ENCODE data around the gene ZNF775.

The ZNF775 gene

GRCh38 chr7:150351587-150352194 lies 27.4 kb upstream of the ZNF775 start:
- no peak for DNase-seq

DNA sequence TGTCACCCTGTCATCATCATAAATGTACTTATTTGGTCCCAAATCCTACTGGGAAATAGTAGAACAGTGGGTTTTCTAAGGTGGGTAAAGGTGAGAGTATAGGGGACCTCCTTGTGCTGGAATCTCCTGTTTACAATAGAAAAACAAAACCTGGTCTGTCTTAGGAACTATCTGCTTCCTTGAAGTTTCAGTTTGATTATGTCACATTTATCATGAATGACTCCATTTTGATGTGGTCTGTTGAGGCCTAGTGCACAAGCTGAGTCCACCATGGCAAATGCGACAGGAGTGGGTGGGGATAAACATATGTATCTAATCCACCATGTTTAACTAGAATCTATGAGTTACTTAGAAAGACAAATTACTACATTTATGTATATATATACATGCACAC lies 23.5 kb upstream of the ZNF775 start:
- DNase-seq: no peak

DNA sequence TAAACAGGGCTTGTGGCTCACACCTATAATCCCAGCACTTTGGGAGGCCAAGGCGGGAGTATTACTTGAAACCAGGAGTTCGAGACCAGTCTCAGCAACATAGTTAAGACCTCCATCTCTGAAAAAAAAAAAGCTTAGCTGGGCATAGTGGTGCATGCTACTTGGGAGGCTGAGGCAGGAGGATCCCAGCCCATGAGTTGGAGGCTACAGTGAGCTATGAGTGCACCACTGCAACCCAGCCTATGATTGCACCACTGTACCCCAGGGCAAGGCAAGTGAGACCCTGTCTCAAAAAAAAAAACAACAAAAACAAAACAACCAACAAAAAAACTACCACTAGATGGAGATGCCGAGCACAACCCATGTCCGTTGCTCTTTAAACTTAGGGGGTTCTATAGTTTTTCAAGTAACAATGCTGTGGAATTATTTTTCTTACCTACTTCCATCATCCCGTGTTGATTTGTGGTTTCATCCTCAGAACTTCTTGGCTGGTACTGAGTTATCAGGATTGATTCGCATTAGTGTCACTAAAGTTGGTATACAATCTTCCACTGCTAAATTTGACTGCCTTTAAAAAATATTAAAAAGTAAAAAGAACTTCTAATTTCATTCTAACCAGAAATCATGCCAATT lies 22.7 kb upstream of the ZNF775 start:
- DNase-seq: no peak

GRCh38 chr7:150357270-150357669 lies 21.9 kb upstream of the ZNF775 start:
- peak; percentile 73 for DNase-seq

DNA sequence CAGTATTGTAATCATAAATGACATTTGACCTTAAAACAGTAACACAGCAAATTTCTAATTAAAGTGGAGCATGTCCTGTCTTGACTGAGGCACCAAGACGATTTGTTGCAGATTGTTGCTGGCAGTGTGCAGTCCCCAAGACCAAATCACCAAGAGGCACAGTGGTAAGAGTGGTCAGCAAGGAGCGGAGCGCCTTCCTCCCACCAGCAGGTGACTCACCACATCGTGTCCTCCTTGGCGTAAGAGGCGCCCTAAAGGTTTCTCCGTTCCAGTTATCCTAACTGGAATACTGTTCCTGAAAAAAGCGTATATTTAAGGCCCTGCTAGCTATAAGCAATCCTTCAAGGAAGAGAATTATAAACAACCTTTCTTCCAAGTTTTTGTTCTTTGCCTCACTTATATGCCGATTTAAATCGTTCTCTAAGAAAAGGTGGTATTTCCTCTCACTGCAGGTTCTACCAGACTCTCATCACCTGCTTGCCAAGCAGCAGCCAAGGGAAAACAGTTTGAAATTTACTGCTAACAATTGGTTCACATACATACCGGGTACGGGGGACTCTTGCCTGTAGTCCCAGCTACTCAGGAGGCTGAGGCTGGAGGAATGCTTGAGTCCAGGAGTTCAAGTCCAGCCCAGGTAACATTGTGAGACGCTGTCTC lies 21.2 kb upstream of the ZNF775 start:
- no peak for DNase-seq

- no peak for DNase-seq
Measured at GRCh38 chr7:150358433-150358832, 20.7 kb upstream of the ZNF775 start.

DNA sequence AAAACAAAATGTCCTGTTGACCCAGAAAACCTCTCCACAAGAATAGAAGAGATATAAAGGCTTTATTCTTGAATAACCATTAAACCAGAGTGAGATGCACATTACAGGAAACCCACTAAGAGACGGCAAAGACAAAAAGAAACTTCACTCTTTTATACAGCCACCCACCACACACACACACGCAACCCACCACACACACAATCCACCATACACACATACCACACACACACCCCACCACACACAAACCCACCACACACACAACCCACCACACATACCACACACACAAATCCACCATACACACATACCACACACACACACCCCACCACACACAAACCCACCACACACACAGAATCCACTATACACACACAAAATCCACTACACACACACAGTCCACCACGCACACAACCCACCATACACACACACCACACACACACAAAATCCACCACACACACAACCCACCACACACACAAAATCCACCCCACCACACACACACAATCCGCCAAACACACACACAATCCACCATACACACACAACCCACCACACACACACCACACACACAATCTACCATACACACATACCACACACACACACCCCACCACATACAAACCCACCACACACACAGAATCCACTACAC lies 20.0 kb upstream of the ZNF775 start:
- no peak for DNase-seq

DNA sequence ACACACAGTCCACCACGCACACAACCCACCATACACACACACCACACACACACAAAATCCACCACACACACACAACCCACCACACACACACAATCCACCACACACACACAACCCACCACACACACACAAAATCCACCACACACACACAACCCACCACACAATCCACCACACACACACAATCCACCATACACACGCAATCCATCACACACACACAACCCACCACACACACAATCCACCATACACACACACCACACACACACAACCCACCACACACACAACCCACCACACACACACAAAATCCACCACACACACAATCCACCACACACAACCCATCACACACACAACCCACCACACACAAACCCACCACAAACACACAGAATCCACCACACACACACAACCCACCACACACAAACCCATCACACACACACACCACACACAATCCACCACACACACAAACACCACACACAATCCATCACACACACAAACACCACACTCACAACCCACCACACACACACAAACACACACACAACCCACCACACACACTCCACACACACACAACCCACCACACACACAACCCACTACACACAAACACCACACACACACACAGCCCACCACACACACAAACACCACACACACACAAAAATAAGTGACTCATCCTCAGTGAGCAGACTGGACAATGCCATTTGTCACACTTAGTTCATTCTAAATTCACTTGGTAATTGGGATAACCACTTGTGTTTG lies 19.3 kb upstream of the ZNF775 start:
- DNase-seq: no peak

DNA sequence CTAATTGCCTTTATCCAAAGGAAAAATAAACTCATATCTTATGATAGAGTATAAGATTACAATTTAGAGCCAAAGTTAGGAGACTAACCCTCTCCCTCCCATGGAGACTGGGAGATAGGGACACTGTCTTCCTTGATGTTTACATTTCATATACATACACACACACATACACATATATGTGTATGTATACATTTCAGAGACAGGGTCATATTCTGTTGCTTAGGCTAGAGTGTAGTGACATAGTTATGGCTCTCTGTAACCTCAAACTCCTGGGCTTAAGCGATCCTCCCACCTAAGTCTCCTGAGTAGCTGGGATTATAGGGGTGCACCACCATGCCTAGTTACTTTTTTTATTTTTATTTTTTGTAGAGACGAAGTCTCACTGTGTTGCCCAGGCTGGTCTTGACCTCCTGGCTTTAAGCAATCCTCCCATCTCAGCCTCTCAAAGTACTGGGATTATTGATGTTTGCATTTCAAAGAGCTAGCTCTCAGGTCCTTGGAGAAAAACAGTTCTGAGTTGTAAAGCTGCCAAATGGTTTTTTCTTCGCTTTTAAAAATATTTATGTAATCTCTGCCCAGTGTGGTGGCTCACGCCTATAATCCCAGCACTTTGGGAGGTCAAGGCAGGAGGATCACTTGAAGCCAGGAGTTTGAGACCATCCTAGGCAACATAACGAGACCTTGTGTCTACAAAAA lies 18.6 kb upstream of the ZNF775 start:
- no peak for DNase-seq

DNA sequence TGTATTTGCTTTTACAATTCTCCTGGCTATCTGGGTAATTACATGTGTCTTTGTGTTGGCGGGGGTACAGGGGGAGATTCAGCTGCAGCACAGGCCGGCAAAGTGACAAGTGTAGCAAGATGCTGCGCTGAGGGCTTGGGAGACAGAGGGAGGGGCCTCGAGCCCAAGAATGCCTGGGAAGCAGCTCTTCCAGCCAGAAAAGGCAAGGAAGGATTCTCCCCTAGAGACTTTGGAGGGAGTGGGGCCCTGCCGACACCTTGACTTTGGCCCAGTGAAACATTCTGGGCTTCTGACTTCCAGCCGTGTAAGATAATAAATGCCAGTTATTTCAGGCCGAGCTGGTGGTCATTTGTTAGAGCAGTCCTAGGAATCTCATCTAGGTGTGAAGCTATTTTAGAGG lies 17.7 kb upstream of the ZNF775 start:
- DNase-seq: no peak

- no peak for DNase-seq
Measured at GRCh38 chr7:150361807-150362621, 17.1 kb upstream of the ZNF775 start.

- no peak for DNase-seq
Measured at GRCh38 chr7:150363370-150363769, 15.8 kb upstream of the ZNF775 start.

GRCh38 chr7:150363872-150364271 lies 15.3 kb upstream of the ZNF775 start:
- DNase-seq: no peak

DNA sequence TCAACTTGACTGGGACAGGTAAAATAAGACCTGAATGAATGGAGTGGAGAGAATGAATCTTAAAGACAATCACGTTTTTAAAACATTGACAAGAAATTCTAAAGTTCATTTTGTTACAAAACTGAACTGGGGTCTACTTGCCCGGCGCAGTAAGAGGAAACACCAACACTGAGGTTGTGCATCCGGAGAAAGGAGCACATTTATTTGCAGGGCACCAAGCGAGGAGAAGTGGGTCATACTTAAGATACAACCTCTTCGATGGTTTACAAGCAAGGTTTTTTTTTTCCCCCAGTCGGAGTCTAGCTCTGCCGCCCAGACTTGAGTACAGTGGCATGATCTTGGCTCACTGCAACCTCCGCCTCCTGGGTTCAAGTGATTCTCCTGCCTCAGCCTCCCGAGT lies 13.9 kb upstream of the ZNF775 start:
- no peak for DNase-seq

GRCh38 chr7:150365673-150366398 lies 13.3 kb upstream of the ZNF775 start:
- DNase-seq: no peak

- DNase-seq: no peak
Measured at GRCh38 chr7:150367677-150368095, 11.4 kb upstream of the ZNF775 start.

- DNase-seq: peak; percentile 85
Measured at GRCh38 chr7:150368096-150368883, 10.8 kb upstream of the ZNF775 start, which contains the start of gene REPIN1. REPIN1 (plus strand) TSS chr7:150368822; CDS start chr7:150369712, 890 bp downstream.

DNA sequence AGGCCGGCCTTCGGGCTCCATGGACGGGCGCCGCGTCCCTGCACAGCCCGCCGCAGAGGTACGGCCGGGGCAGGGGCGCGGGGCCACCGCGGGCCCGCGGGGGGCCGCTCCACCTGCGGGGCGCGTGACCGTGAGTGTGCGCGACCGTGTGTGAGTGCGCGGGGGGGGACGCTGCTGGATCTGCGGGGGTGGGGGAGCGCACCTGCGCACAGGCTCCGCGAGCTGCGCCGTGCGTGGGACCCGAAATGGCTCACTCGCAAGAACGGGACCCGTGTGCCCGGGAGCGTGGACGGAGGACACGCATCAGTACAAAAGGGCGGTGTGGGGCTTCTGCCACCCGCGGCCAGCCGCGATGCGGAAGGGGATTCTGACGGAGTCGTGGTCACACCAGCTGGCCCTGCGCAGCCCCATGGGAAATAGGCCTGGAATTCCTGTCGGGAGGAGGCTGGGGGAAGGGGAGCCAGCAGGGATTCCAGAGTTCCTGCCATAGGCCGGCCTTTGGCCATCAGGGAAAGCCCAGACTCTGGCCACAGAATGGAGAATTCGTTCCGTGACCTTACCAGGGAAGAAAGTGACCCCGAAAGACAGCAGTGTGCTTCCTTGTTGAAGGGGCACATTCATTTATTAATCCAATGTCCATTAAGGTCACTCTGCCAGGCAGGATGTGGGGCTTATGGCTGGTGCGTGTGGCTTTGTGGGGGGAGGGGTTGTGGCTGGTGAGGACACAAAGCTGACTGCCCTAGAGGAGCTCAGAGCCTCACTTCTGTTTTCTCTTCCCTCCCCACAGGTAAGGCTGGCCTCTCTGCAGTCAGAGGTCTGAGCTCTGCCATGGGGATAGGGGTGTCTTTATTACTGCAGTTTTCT lies 10.0 kb upstream of the ZNF775 start:
- DNase-seq: peak; percentile 49
